Head of caudate nucleus (tissue), 42 donors: ENCODE data around the gene TMEM101.
A peak's percentile ranks its signal among the peaks of the same experiment; 100 is the strongest.
"Not testable (repeated sequence)": the region's sequence is repeated elsewhere in the genome, so short reads cannot be mapped to it uniquely, and the experiment has no call there.

Source experiments
- DNase-seq, 42 donors: peaks; one replicate each; pipeline versions ENCODE4 v3.0.0 to v3.0.0-alpha.2; 2020 to 2021; ENCODE audit warnings: mixed read lengths in 7 of 42
- intact Hi-C: fragments of 100-400 bp; cut with DNase I; formaldehyde crosslinking; loops from one replicate; pipeline ENCODE4 v1.15.0; 2022

Gene TMEM101

GRCh38 chr17:44030482-44030881 is 15.7 kb upstream of the TMEM101 start:
- no peak for DNase-seq
- intact Hi-C loops: no loop called here

GRCh38 chr17:44029736-44030135 is 15.0 kb upstream of the TMEM101 start:
- no peak for DNase-seq
- intact Hi-C loops: no loop called here

DNA sequence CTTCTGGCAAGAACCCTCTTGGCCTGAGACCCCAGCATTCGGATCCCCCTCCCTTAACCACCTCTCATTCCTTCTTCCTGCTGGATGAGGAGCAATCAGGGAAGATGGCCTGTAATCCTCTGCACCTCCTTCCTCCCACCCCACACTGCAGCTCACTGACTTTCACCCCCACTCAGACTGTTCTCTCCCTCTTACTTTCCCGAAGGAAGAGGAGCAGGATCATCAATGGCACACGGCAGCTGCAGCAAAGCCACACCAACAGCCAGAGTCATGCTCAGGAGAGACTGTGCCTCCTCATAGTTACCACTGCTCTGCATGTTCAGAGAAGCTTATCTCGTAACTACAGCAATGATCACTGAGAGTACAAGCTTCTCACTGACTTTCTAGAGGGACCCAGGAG is 10.1 kb upstream of the TMEM101 start:
- DNase-seq: peak in 15 of 42 donors; percentile 8 to 66 (median 42)
- intact Hi-C loops: no loop called here

- DNase-seq: no peak
- intact Hi-C loops: no loop called here
Measured at GRCh38 chr17:44024271-44024663, 9.5 kb upstream of the TMEM101 start.

DNA sequence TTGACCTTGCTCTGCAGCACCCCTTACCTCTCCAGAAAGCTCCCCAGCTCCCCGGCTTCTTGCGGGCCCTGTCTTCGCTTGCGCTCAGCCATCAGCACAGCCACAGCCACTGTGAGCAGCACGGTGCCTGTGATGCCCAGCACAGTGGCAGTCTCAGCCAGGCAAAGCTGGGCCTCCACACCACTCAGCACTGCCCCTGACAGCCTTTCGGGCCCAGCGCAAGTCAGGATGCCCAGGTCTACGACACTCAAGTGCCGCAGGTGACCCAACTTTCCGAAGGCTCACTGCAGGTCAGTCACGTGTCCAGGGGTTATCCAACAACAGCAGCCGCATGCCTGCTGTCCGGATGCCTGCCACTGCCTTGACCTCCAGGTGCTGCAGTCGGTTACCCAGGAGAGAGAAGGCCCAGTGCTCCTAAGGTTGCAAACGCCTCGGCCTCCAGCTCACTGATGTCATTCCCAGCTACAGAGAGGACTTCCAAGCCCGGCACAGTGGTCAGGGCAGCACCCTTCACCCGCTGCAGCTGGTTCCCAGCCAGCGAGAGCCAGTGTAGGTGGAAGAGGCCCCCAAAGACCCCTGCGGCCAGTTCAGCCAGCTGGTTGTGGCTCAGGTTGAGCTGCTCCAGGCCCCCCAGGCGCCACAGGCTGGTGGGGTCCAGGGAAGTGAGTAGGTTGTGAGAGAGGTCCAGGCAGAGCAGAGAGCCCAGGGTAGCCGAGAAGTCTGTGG is 8.9 kb upstream of the TMEM101 start:
- no peak for DNase-seq
- intact Hi-C loops: no loop called here

GRCh38 chr17:44022246-44022645 is 7.5 kb upstream of the TMEM101 start:
- no peak for DNase-seq
- intact Hi-C loops: no loop called here

- DNase-seq, intact Hi-C loops: not testable (repeated sequence)
Measured at GRCh38 chr17:44021227-44021626, 6.5 kb upstream of the TMEM101 start.

- no peak for DNase-seq
- intact Hi-C loops: loop anchor here (2.0 kb wide), 1 partner anchor 53 kb away; the partner anchor contains the start of gene LSM12
Measured at GRCh38 chr17:44014133-44014436, 678 bp downstream of the TMEM101 start.

- intact Hi-C loops: no loop called here
Measured at GRCh38 chr17:44012874-44013273, 1.9 kb downstream of the TMEM101 start.

GRCh38 chr17:44012391-44012790 is 2.4 kb downstream of the TMEM101 start:
- intact Hi-C loops: no loop called here
- no peak for DNase-seq

More at GRCh38 chr17:44012874-44013273, 1.9 kb downstream of the TMEM101 start:
- no peak for DNase-seq

DNA sequence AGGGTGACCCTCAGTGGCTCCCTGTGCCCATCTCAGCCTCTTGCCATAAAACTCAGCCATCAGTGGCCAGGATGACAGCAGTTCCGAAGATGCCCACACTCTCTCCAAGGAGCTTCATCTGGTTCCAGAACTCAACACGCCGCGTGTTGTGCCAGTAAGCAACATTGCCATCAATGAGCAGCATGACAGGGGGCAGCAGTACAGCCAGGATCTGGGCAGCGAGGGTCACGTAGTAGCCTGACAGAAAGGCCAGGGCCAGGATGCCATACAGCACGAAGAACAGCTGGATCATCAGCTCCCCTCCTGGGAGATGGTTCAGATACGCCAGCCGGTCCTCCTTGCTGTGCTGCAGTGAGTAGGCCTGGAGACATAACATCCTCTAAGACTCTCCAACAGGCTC is 2.9 kb downstream of the TMEM101 start:
- DNase-seq: no peak
- intact Hi-C loops: no loop called here

GRCh38 chr17:44010966-44011647 is 3.7 kb downstream of the TMEM101 start:
- intact Hi-C loops: no loop called here

GRCh38 chr17:44008205-44008909 is 6.4 kb downstream of the TMEM101 start:
- intact Hi-C loops: no loop called here
- DNase-seq: no peak

More at GRCh38 chr17:44010966-44011647, 3.7 kb downstream of the TMEM101 start:
- DNase-seq: no peak

DNA sequence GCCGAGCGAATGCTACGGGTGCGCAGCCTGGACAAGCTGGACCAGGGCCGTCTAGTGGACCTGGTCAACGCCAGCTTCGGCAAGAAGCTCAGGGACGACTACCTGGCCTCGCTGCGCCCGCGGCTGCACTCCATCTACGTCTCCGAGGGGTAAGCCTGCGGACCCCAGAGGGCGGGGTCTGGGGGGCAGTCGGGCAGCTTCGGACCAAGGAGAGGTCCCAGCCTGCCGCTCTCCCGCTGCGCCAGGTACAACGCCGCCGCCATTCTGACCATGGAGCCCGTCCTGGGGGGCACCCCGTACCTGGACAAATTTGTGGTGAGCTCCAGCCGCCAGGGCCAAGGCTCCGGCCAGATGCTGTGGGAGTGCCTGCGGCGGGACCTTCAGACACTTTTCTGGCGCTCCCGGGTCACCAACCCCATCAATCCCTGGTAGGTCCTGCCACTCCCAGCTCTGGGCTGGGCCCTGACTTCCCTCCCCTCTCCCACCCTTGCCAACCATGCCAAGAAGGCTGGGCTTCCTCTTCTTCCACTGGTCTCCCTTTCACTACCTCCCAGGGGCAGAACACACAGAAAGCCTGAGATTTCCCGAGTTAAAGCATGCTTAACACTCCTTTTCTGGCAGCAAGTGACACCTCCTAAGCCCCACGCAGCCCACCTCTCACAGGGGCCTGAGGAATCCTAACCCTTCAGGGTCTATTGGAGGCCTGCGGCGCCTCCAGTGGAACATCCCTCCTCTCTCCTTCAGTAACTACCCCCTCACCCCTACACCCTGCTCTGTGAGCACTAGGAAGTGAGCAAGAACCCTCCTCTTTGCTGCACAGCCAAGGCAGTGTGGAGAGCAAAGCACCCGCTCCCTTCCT is 7.2 kb downstream of the TMEM101 start:
- no peak for DNase-seq
- intact Hi-C loops: no loop called here

- DNase-seq: peak; percentile 60 to 92 (median 80)
Measured at GRCh38 chr17:44006598-44007345, 8.0 kb downstream of the TMEM101 start.

DNA sequence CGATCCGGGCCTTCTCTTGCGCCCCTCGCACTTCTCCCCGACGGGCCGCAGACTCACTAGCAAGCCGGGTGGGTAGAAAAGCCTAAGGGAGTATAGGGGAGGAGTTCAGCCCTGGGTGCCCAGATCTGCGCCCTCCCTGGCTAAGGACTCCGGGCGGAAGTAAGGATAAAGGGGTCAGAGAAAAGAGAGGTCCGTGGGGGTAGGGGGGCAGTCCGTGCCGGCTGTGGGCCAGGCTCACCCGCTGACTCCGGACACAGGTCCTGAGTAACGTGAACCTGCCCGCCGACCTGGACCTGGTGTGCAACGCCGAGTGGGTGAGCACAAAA is 8.5 kb downstream of the TMEM101 start:
- intact Hi-C loops: no loop called here
- DNase-seq: no peak

More at GRCh38 chr17:44006598-44007345, 8.0 kb downstream of the TMEM101 start:
- intact Hi-C loops: no loop called here

DNA sequence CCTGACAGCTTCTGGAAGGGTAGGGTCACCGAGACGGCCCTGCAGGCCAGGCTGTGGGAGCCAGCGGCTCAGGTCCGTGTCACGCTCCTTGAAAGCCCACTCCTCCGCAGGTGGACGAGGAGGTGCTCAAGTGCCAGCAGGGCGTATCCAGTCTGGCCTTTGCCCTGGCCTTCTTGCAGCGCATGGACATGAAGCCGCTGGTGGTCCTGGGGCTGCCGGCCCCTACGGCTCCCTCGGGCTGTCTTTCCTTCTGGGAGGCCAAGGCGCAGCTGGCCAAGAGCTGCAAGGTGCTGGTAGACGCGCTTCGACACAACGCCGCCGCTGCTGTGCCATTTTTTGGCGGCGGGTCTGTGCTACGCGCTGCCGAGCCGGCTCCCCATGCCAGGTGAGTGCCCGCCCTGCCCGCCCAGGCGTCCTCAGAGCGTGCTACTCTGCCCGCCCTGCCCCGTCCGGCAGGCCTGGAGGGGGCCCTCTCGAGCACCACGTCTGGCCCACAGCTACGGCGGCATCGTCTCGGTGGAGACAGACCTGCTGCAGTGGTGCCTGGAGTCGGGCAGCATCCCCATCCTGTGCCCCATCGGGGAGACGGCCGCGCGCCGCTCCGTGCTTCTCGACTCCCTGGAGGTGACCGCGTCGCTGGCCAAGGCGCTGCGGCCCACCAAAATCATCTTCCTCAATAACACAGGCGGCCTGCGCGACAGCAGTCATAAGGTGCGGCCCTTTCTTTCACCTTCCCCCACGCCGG is 9.1 kb downstream of the TMEM101 start:
- DNase-seq: no peak
- intact Hi-C loops: no loop called here
